ENCODE results near the gene GJE1. TPM values are rescaled to one million over a fixed set of nuclear protein-coding genes. Genes with fewer than 3 reads are reported as not detected.

GJE1 gene
- total RNA-seq, 1 donor from 2014 or later: not detected

DNA sequence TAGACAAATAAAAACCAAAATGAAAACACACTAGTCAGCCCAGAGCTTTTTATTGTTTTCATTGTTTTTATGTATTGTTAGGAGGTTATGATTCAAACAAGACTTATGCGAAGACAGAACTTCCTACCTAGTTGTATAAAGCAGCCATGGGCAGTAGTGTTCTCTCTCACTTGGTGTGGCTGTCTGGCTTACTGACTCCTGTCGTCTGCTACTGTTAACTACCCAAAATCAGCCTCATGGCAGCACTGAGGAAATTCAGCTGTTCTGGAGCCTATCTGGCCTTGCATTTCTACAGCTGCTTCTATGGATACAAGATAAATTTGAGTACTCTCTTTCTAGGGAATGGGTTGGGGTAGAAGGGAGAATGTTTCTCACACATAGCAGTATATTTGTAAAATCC lies 34.8 kb downstream of the GJE1 start:
- Histone ChIP-seq H3K9ac (ENCODE audit: low read length) (no peak overlapping the region), H3K27me3 (ENCODE audit: insufficient read depth, low read length) (no peaks in the 10 kb centered on the region), H3K79me2 (ENCODE audit: insufficient read depth, low read length) (peaks cover 39% of the 10 kb centered on the region), H3K9me3 (ENCODE audit: insufficient read depth, low read depth, low read length) (no peaks in the 10 kb centered on the region), H3K27ac (ENCODE audit: low read depth, low read length) (no peak overlapping the region), H4K20me1 (ENCODE audit: insufficient read depth, low read length) (peaks cover 15% of the 10 kb centered on the region), H3K36me3 (ENCODE audit: insufficient read depth, low read length) (peaks cover 15% of the 10 kb centered on the region), H3K4me3 (ENCODE audit: insufficient read depth, low read depth, low read length) (no peak overlapping the region), H2AFZ (ENCODE audit: low read depth, low read length) (no peak overlapping the region), H3K4me2 (ENCODE audit: low read length) (no peak overlapping the region), H3K4me1 (ENCODE audit: insufficient read depth, low read length) (no peaks in the 10 kb centered on the region)
- no peaks in the 10 kb centered on the region for H3K27me3 Mint-ChIP-seq (ENCODE audit: low read depth, unreplicated experiment)
- peaks cover 5% of the 10 kb centered on the region for H3K4me1 Mint-ChIP-seq (ENCODE audit: low read depth, unreplicated experiment)
- H3K36me3 Mint-ChIP-seq (ENCODE audit: low read depth, unreplicated experiment): peaks cover 7% of the 10 kb centered on the region
- FAIRE-seq (no peak), DNase-seq (ENCODE audit: low read depth) (no peak)
- H3K4me3 Mint-ChIP-seq (ENCODE audit: unreplicated experiment): no peak overlapping the region
- TF ChIP-seq, protein P1, sequence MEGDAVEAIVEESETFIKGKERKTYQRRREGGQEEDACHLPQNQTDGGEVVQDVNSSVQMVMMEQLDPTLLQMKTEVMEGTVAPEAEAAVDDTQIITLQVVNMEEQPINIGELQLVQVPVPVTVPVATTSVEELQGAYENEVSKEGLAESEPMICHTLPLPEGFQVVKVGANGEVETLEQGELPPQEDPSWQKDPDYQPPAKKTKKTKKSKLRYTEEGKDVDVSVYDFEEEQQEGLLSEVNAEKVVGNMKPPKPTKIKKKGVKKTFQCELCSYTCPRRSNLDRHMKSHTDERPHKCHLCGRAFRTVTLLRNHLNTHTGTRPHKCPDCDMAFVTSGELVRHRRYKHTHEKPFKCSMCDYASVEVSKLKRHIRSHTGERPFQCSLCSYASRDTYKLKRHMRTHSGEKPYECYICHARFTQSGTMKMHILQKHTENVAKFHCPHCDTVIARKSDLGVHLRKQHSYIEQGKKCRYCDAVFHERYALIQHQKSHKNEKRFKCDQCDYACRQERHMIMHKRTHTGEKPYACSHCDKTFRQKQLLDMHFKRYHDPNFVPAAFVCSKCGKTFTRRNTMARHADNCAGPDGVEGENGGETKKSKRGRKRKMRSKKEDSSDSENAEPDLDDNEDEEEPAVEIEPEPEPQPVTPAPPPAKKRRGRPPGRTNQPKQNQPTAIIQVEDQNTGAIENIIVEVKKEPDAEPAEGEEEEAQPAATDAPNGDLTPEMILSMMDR (IDR thresholded peaks at IDR 0.05; ENCODE audit: insufficient read depth, low read depth, low read length): no peak
- TF ChIP-seq EZH2 (IDR thresholded peaks at IDR 0.05; ENCODE audit: insufficient read depth, low read length): no peak
- H3K9me3 Mint-ChIP-seq (ENCODE audit: unreplicated experiment): no peaks in the 10 kb centered on the region
- H3K27ac Mint-ChIP-seq (ENCODE audit: unreplicated experiment): no peak overlapping the region

DNA sequence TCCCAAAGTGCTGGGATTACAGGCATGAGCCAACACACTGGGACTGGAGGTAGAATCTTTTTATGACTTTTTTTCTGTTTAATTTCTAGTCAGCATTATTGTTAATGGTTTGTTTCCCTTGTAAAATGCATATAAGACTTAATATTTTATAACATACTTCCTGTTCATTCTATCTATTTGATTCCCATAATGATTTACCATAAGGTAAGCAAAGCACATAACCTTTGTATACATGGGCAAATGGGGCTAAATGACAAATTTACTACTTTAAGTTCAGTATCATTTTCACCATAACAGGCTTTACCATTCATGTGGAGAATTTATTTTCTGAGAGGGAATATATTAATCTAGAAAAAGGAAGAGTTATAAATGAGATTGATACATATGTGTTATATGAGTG lies 38.6 kb downstream of the GJE1 start:
- FAIRE-seq: no peak
- Mint-ChIP-seq H3K36me3 (ENCODE audit: low read depth, unreplicated experiment) (peaks cover 18% of the 10 kb centered on the region), H3K27ac (ENCODE audit: unreplicated experiment) (no peak overlapping the region), H3K4me3 (ENCODE audit: unreplicated experiment) (no peak overlapping the region), H3K4me1 (ENCODE audit: low read depth, unreplicated experiment) (peaks cover 4% of the 10 kb centered on the region), H3K27me3 (ENCODE audit: low read depth, unreplicated experiment) (no peaks in the 10 kb centered on the region), H3K9me3 (ENCODE audit: unreplicated experiment) (no peaks in the 10 kb centered on the region)
- H3K4me1 ChIP-seq (ENCODE audit: insufficient read depth, low read length): no peaks in the 10 kb centered on the region
- no peak overlapping the region for H3K27ac ChIP-seq (ENCODE audit: low read depth, low read length)
- TF ChIP-seq EZH2 (IDR thresholded peaks at IDR 0.05; ENCODE audit: insufficient read depth, low read length): no peak
- TF ChIP-seq, protein P1 (IDR thresholded peaks at IDR 0.05; ENCODE audit: insufficient read depth, low read depth, low read length): no peak
- no peaks in the 10 kb centered on the region for H4K20me1 ChIP-seq (ENCODE audit: insufficient read depth, low read length)
- H3K4me2 ChIP-seq (ENCODE audit: low read length): no peak overlapping the region
- H3K9ac ChIP-seq (ENCODE audit: low read length): no peak overlapping the region
- no peak overlapping the region for H3K4me3 ChIP-seq (ENCODE audit: insufficient read depth, low read depth, low read length)
- H3K79me2 ChIP-seq (ENCODE audit: insufficient read depth, low read length): peaks cover 5% of the 10 kb centered on the region
- no peaks in the 10 kb centered on the region for H3K27me3 ChIP-seq (ENCODE audit: insufficient read depth, low read length)
- no peaks in the 10 kb centered on the region for H3K9me3 ChIP-seq (ENCODE audit: insufficient read depth, low read depth, low read length)
- no peak for DNase-seq (ENCODE audit: low read depth)
- H2AFZ ChIP-seq (ENCODE audit: low read depth, low read length): no peak overlapping the region
- peaks cover 27% of the 10 kb centered on the region for H3K36me3 ChIP-seq (ENCODE audit: insufficient read depth, low read length)

DNA sequence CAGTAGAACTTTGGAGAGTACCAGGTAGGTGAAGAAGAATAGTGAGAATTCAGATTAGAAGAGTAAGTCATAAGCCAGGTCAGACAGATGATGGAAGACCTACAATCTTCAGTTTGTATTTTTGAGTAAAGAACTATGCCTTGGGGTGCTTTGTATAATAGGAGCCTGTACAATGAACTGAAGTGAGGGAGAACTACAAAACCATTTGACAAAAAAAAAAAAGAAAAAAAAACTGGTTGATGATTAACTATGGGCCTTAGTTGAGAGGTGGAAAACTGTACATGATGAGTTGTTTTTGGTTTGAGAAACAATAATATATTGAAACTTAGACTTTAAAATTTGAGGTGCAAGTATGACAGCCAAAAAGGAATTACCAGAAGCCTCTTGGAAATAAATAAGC lies 40.0 kb downstream of the GJE1 start:
- no peak overlapping the region for H3K27ac Mint-ChIP-seq (ENCODE audit: unreplicated experiment)
- no peak overlapping the region for H3K9ac ChIP-seq (ENCODE audit: low read length)
- H3K36me3 Mint-ChIP-seq (ENCODE audit: low read depth, unreplicated experiment): peaks cover 28% of the 10 kb centered on the region
- no peak for TF ChIP-seq EZH2 (IDR thresholded peaks at IDR 0.05; ENCODE audit: insufficient read depth, low read length)
- TF ChIP-seq, protein P1 (IDR thresholded peaks at IDR 0.05; ENCODE audit: insufficient read depth, low read depth, low read length): no peak
- no peaks in the 10 kb centered on the region for H3K79me2 ChIP-seq (ENCODE audit: insufficient read depth, low read length)
- H3K4me1 ChIP-seq (ENCODE audit: insufficient read depth, low read length): no peaks in the 10 kb centered on the region
- no peak for FAIRE-seq
- DNase-seq (ENCODE audit: low read depth): no peak
- H3K36me3 ChIP-seq (ENCODE audit: insufficient read depth, low read length): peaks cover 25% of the 10 kb centered on the region
- H3K9me3 Mint-ChIP-seq (ENCODE audit: unreplicated experiment): peaks cover 1% of the 10 kb centered on the region
- no peak overlapping the region for H3K4me3 ChIP-seq (ENCODE audit: insufficient read depth, low read depth, low read length)
- no peaks in the 10 kb centered on the region for H3K27me3 Mint-ChIP-seq (ENCODE audit: low read depth, unreplicated experiment)
- H3K9me3 ChIP-seq (ENCODE audit: insufficient read depth, low read depth, low read length): no peaks in the 10 kb centered on the region
- H3K4me1 Mint-ChIP-seq (ENCODE audit: low read depth, unreplicated experiment): peaks cover 4% of the 10 kb centered on the region
- H3K4me2 ChIP-seq (ENCODE audit: low read length): no peak overlapping the region
- H3K27me3 ChIP-seq (ENCODE audit: insufficient read depth, low read length): no peaks in the 10 kb centered on the region
- H3K4me3 Mint-ChIP-seq (ENCODE audit: unreplicated experiment): no peak overlapping the region
- no peaks in the 10 kb centered on the region for H4K20me1 ChIP-seq (ENCODE audit: insufficient read depth, low read length)
- H2AFZ ChIP-seq (ENCODE audit: low read depth, low read length): no peak overlapping the region
- no peak overlapping the region for H3K27ac ChIP-seq (ENCODE audit: low read depth, low read length)
